IMR-90 (cell line): ENCODE results near the gene MAP2K5.

Source experiments
- BHLHE40 ChIP-seq: fragments of 150-350 bp; IDR thresholded peaks from 2 replicates; pipeline ENCODE4 v1.6.1; 2016; ENCODE audit warnings: mild to moderate bottlenecking, low read depth, low read length
- CHD1 ChIP-seq: IDR thresholded peaks from 2 replicates; pipeline ENCODE4 v1.6.1; 2012; ENCODE audit warnings: low read depth, low read length, improper control_type of control experiment
- FOS ChIP-seq: fragments of 150-350 bp; IDR thresholded peaks from 2 replicates; pipeline ENCODE4 v1.6.1; 2016; ENCODE audit warnings: low read depth, low read length
- MAZ ChIP-seq: IDR thresholded peaks from 2 replicates; pipeline ENCODE4 v1.6.1; 2012; ENCODE audit warnings: low read depth, mild to moderate bottlenecking, low read length, improper control_type of control experiment, moderate library complexity, borderline replicate concordance
- NFE2L2 ChIP-seq: fragments of 150-350 bp; IDR thresholded peaks from 2 replicates; pipeline ENCODE4 v1.6.1; 2016; ENCODE audit warnings: low read depth, mild to moderate bottlenecking, low read length
- POLR2A ChIP-seq: IDR thresholded peaks from 2 replicates; pipeline ENCODE4 v1.6.1; 2012; ENCODE audit warnings: mild to moderate bottlenecking, low read depth, low read length
- SMC3 ChIP-seq: fragments of 150-350 bp; IDR thresholded peaks from 2 replicates; pipeline ENCODE4 v1.6.1; 2016; ENCODE audit warnings: low read depth, mild to moderate bottlenecking, antibody characterized with exemption, low read length, moderate library complexity
- TF ChIP-seq, protein P1 (sequence below): conservative IDR thresholded peaks from 2 replicates; pipeline ENCODE4 v1.5.1; 2012; ENCODE audit warnings: mild to moderate bottlenecking, low read depth, low read length, improper control_type of control experiment
- TF ChIP-seq, protein P2 (sequence below): fragments of 150-350 bp; IDR thresholded peaks from 2 replicates; pipeline ENCODE4 v1.6.1; 2016; ENCODE audit warnings: low read depth, mild to moderate bottlenecking, low read length, moderate library complexity, borderline replicate concordance
- TF ChIP-seq, protein P3 (sequence below): fragments of 150-350 bp; IDR thresholded peaks from 2 replicates; pipeline ENCODE4 v1.6.1; 2017; ENCODE audit warnings: mild to moderate bottlenecking, antibody characterized with exemption, low read length, low read depth

DNA sequence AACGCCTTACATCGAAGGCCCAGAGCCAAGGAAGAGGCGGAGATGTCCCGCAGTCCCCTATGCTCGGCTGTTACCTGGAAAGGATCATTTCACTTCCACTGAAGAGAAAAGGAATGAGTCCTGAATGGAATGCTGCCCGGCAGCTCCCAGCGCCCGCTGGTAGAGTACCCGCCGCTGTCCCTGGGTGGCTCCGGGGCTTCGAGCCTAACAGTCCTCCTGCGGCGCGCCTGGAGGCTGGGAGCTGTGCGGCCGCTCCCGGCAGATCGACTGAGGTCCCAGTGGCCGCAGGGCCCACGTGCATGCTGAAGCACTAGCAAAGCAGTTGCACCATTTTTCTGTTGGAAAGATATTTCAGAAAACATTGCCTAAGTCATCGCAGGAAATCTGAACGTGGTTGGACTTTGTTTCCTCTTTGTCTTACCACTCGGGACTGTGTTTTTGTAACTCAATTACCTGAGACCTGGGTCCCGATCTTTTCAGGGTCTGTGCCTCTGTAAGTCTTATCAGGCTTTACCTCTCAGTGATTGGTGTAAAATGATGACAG, 296.4 kb downstream of the MAP2K5 start:
- TF ChIP-seq, protein P1, sequence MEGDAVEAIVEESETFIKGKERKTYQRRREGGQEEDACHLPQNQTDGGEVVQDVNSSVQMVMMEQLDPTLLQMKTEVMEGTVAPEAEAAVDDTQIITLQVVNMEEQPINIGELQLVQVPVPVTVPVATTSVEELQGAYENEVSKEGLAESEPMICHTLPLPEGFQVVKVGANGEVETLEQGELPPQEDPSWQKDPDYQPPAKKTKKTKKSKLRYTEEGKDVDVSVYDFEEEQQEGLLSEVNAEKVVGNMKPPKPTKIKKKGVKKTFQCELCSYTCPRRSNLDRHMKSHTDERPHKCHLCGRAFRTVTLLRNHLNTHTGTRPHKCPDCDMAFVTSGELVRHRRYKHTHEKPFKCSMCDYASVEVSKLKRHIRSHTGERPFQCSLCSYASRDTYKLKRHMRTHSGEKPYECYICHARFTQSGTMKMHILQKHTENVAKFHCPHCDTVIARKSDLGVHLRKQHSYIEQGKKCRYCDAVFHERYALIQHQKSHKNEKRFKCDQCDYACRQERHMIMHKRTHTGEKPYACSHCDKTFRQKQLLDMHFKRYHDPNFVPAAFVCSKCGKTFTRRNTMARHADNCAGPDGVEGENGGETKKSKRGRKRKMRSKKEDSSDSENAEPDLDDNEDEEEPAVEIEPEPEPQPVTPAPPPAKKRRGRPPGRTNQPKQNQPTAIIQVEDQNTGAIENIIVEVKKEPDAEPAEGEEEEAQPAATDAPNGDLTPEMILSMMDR, result no peak
- no peak for TF ChIP-seq BHLHE40
- TF ChIP-seq SMC3, result no peak
- TF ChIP-seq CHD1, result no peak
- TF ChIP-seq, protein P2, sequence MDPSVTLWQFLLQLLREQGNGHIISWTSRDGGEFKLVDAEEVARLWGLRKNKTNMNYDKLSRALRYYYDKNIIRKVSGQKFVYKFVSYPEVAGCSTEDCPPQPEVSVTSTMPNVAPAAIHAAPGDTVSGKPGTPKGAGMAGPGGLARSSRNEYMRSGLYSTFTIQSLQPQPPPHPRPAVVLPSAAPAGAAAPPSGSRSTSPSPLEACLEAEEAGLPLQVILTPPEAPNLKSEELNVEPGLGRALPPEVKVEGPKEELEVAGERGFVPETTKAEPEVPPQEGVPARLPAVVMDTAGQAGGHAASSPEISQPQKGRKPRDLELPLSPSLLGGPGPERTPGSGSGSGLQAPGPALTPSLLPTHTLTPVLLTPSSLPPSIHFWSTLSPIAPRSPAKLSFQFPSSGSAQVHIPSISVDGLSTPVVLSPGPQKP, result no peak
- TF ChIP-seq, protein P3, sequence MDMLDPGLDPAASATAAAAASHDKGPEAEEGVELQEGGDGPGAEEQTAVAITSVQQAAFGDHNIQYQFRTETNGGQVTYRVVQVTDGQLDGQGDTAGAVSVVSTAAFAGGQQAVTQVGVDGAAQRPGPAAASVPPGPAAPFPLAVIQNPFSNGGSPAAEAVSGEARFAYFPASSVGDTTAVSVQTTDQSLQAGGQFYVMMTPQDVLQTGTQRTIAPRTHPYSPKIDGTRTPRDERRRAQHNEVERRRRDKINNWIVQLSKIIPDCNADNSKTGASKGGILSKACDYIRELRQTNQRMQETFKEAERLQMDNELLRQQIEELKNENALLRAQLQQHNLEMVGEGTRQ, result 0 out of 2 replicates have a peak, but pooled peaks have one; percentile 4
- TF ChIP-seq MAZ, result no peak
- no peak for TF ChIP-seq POLR2A
- no peak for TF ChIP-seq NFE2L2
- no peak for TF ChIP-seq FOS
